Keratinocyte (primary cell): ENCODE results near the gene ACACB.

Experiments
- CTCF ChIP-seq, 3 experiments: IDR thresholded peaks in 1 of 3; conservative IDR thresholded peaks in 1 of 3; optimal IDR thresholded peaks in 1 of 3; 2 replicates in 2 of 3; 3 replicates in 1 of 3; pipeline versions ENCODE3 to v1.5.1; 2011; ENCODE audit warnings: low read length in 3 of 3, mild to moderate bottlenecking in 3 of 3, moderate library complexity in 2 of 3, control low read depth in 1 of 3, inconsistent platforms in 1 of 3; ENCODE audit not compliant: insufficient read depth in 2 of 3; ENCODE audit errors: extremely low read depth in 1 of 3
- EZH2 ChIP-seq: IDR thresholded peaks from one replicate; pipeline ENCODE4 v1.6.1; 2012; ENCODE audit warnings: inconsistent platforms, mild to moderate bottlenecking, low read length, moderate library complexity

- TF ChIP-seq CTCF (optimal IDR thresholded peaks at IDR 0.05 in 1 of 3, IDR thresholded peaks at IDR 0.05 in 1 of 3, conservative IDR thresholded peaks at IDR 0.05 in 1 of 3; ENCODE audit: extremely low read depth in 1 of 3, insufficient read depth in 2 of 3, low read length in 3 of 3): no peak
- TF ChIP-seq EZH2: no peak
These were observed 53.9 kb downstream of the ACACB start for GRCh38 chr12:109170324-109170723.
